GM23338 (cell line): Measurements from ENCODE around the gene ADH1A. TPM values are rescaled to one million over a fixed set of nuclear protein-coding genes. Genes with fewer than 3 reads are reported as not detected.

Source experiments
- ATAC-seq: fragments of 200-7000 bp; cut with Tn5 transposase; 3 replicates; pipeline ENCODE4 v1.9.1; 2020
- DNase-seq: peaks from one replicate; pipeline ENCODE4 v3.0.0-alpha.2; 2015; ENCODE audit warnings: low spot score
- H2AFZ ChIP-seq: fragments of 200-600 bp; sonication (generic); 2 replicates; pipeline ENCODE4 v1.8.0; 2016; ENCODE audit warnings: antibody characterized with exemption, mild to moderate bottlenecking, moderate library complexity
- H3F3A ChIP-seq: fragments of 200-600 bp; sonication (generic); replicated peaks from 2 replicates; pipeline ENCODE4 v1.8.0; 2017; ENCODE audit warnings: antibody characterized with exemption, mixed run types, low read depth
- H3K27ac ChIP-seq: fragments of 200-600 bp; sonication (generic); 2 replicates; pipeline ENCODE4 v1.6.1; 2016; ENCODE audit warnings: low read depth
- H3K27me3 ChIP-seq: fragments of 200-600 bp; sonication (generic); 2 replicates; pipeline ENCODE4 v1.8.0; 2016; ENCODE audit warnings: mild to moderate bottlenecking, mixed run types, moderate library complexity; ENCODE audit not compliant: insufficient read depth
- H3K36me3 ChIP-seq: fragments of 200-600 bp; sonication (generic); 2 replicates; pipeline ENCODE4 v1.8.0; 2016; ENCODE audit warnings: mild to moderate bottlenecking; ENCODE audit not compliant: insufficient read depth
- H3K4me1 ChIP-seq: fragments of 200-600 bp; sonication (generic); 2 replicates; pipeline ENCODE4 v1.8.0; 2016; ENCODE audit warnings: mild to moderate bottlenecking, moderate library complexity; ENCODE audit not compliant: insufficient read depth
- H3K4me2 ChIP-seq: fragments of 200-600 bp; sonication (generic); 2 replicates; pipeline ENCODE4 v1.7.1; 2017; ENCODE audit warnings: mixed run types
- H3K4me3 ChIP-seq: fragments of 200-600 bp; sonication (generic); 2 replicates; pipeline ENCODE4 v1.6.1; 2016; ENCODE audit warnings: mixed run types
- H3K79me2 ChIP-seq: fragments of 200-600 bp; sonication (generic); replicated peaks from 2 replicates; pipeline ENCODE4 v1.8.0; 2017; ENCODE audit warnings: mild to moderate bottlenecking; ENCODE audit not compliant: insufficient read depth
- H3K9me2 ChIP-seq: fragments of 200-600 bp; sonication (generic); 2 replicates; pipeline ENCODE4 v1.8.0; 2017; ENCODE audit not compliant: insufficient read depth
- H4K20me1 ChIP-seq: fragments of 200-600 bp; sonication (generic); replicated peaks from 2 replicates; pipeline ENCODE4 v1.8.0; 2017; ENCODE audit warnings: mild to moderate bottlenecking; ENCODE audit not compliant: insufficient read depth
- H3K27ac Mint-ChIP-seq: 2 replicates; pipeline ENCODE4 v1.8.0; 2020; ENCODE audit warnings: inconsistent platforms, mild to moderate bottlenecking, moderate library complexity, mixed read lengths
- H3K27me3 Mint-ChIP-seq: 3 replicates; pipeline ENCODE4 v1.8.0; 2022; ENCODE audit warnings: low read depth, mild to moderate bottlenecking, moderate library complexity, mixed read lengths, inconsistent platforms; ENCODE audit not compliant: insufficient read depth, poor library complexity
- H3K36me3 Mint-ChIP-seq: 3 replicates; pipeline ENCODE4 v1.8.0; 2021; ENCODE audit warnings: low read depth, mild to moderate bottlenecking, inconsistent platforms, moderate library complexity, mixed read lengths
- H3K4me1 Mint-ChIP-seq: 3 replicates; pipeline ENCODE4 v1.8.0; 2020; ENCODE audit warnings: mild to moderate bottlenecking, inconsistent platforms, mixed read lengths
- H3K4me3 Mint-ChIP-seq: 3 replicates; pipeline ENCODE4 v1.8.0; 2021; ENCODE audit warnings: moderate library complexity, mild to moderate bottlenecking, inconsistent platforms, mixed read lengths
- H3K9me3 Mint-ChIP-seq: 3 replicates; pipeline ENCODE4 v1.8.0; 2020; ENCODE audit warnings: moderate library complexity, mild to moderate bottlenecking, inconsistent platforms, mixed read lengths
- CREB1 ChIP-seq: fragments of 250-450 bp; sonication (Bioruptor Pico); IDR thresholded peaks from 2 replicates; pipeline ENCODE4 v1.5.0; 2020; ENCODE audit warnings: low read depth, mild to moderate bottlenecking, moderate library complexity
- CTCF ChIP-seq, 2 experiments: fragments of 200-600 bp in 1 of 2; sonication (generic) in 1 of 2; conservative IDR thresholded peaks; 2 replicates each; pipeline versions ENCODE4 v1.5.1 to v1.6.1; 2016 to 2017; ENCODE audit warnings: antibody characterized with exemption in 2 of 2, low read depth in 2 of 2, mild to moderate bottlenecking in 2 of 2, moderate library complexity in 1 of 2
- ETS1 ChIP-seq: IDR thresholded peaks from 2 replicates; pipeline ENCODE4 v1.6.1; 2016; ENCODE audit warnings: antibody characterized with exemption
- EZH2 ChIP-seq: fragments of 200-600 bp; sonication (generic); IDR thresholded peaks from one replicate; pipeline ENCODE4 v1.8.0; 2017; ENCODE audit warnings: antibody characterized with exemption, mild to moderate bottlenecking, low read depth; ENCODE audit not compliant: unreplicated experiment
- EZH2phosphoT487 ChIP-seq: fragments of 200-600 bp; sonication (generic); IDR thresholded peaks from one replicate; pipeline ENCODE4 v1.8.1; 2018; ENCODE audit warnings: antibody characterized with exemption; ENCODE audit not compliant: unreplicated experiment
- JUNB ChIP-seq: IDR thresholded peaks from one replicate; pipeline ENCODE4 v1.6.1; 2016; ENCODE audit warnings: antibody characterized with exemption; ENCODE audit not compliant: unreplicated experiment
- NANOG ChIP-seq: IDR thresholded peaks from 2 replicates; pipeline ENCODE4 v1.6.1; 2016; ENCODE audit warnings: antibody characterized with exemption, borderline replicate concordance
- POLR2AphosphoS5 ChIP-seq: IDR thresholded peaks from 2 replicates; pipeline ENCODE4 v1.6.1; 2016; ENCODE audit warnings: antibody characterized with exemption, low read depth
- REST ChIP-seq: IDR thresholded peaks from one replicate; pipeline ENCODE4 v1.6.1; 2018; ENCODE audit warnings: antibody characterized with exemption; ENCODE audit not compliant: unreplicated experiment
- STAT1 ChIP-seq: IDR thresholded peaks from one replicate; pipeline ENCODE4 v1.6.1; 2016; ENCODE audit warnings: antibody characterized with exemption; ENCODE audit not compliant: unreplicated experiment
- ZNF114 ChIP-seq: fragments of 250-450 bp; sonication (Bioruptor Pico); IDR thresholded peaks from 2 replicates; pipeline ENCODE4 v1.5.0; 2020; ENCODE audit warnings: mild to moderate bottlenecking, moderate library complexity
- ZNF331 ChIP-seq: fragments of 250-450 bp; sonication (Bioruptor Pico); IDR thresholded peaks from 2 replicates; pipeline ENCODE4 v1.5.0; 2020; ENCODE audit warnings: low read depth, mild to moderate bottlenecking, moderate library complexity
- ZNF462 ChIP-seq: fragments of 250-450 bp; sonication (Bioruptor Pico); IDR thresholded peaks from 2 replicates; pipeline ENCODE4 v1.5.0; 2020; ENCODE audit warnings: mild to moderate bottlenecking, moderate library complexity
- polyA plus RNA-seq: library from polyadenylated mRNA; unstranded; fragments of >200 nt; fragmentation: Nextera tagmentation; extraction: Ambion mirVana; gene quantifications from 2 replicates; pipeline ENCODE4 v1.2.1, GENCODE V29; 2016
- total RNA-seq: library from RNA; depleted of rRNA; stranded (reverse); fragments of >200 nt; shearing (Covaris generic); gene quantifications from 2 replicates; pipeline ENCODE4 v1.2.3, GENCODE V29; 2014

The ADH1A gene
- total and polyA plus RNA-seq, 2 experiments from 2014 or later: not detected

- Mint-ChIP-seq H3K27ac (no peak overlapping the region), H3K4me1 (no peaks in the 10 kb centered on the region), H3K4me3 (no peak overlapping the region), H3K9me3 (peaks cover 20% of the 10 kb centered on the region), H3K36me3 (peaks cover 11% of the 10 kb centered on the region; the same call in 1 of the 3 replicates), H3K27me3 (no peaks in the 10 kb centered on the region)
- no peaks in the 10 kb centered on the region for H3F3A ChIP-seq
- H3K4me3 ChIP-seq: no peak overlapping the region
- H3K4me1 ChIP-seq: no peaks in the 10 kb centered on the region
- H3K4me2 ChIP-seq: no peak overlapping the region
- no peak overlapping the region for H2AFZ ChIP-seq
- no peaks in the 10 kb centered on the region for H4K20me1 ChIP-seq
- H3K27me3 ChIP-seq: no peaks in the 10 kb centered on the region
- H3K79me2 ChIP-seq: no peaks in the 10 kb centered on the region
- ATAC-seq: no peak
- no peak for DNase-seq
- H3K27ac ChIP-seq: no peak overlapping the region
- TF ChIP-seq ZNF114 (CRISPR knock-in tag) (no peak), REST (no peak), EZH2 (no peak), ZNF331 (no peak), CTCF (conservative IDR thresholded peaks at IDR 0.05; ENCODE audit: low read depth in 2 of 2) (no peak), CREB1 (CRISPR knock-in tag) (no peak), JUNB (no peak), EZH2phosphoT487 (no peak), NANOG (no peak), ZNF462 (no peak), ETS1 (no peak), POLR2AphosphoS5 (no peak), STAT1 (no peak)
- no peaks in the 10 kb centered on the region for H3K36me3 ChIP-seq
- H3K9me2 ChIP-seq: peaks cover 14% of the 10 kb centered on the region
Measured at GRCh38 chr4:99293357-99293756, 2.6 kb upstream of the ADH1A start.
